ENCODE data around the gene HMCN2.
"Not testable (repeated sequence)": the region's sequence is repeated elsewhere in the genome, so short reads cannot be mapped to it uniquely, and the experiment has no call there.

HMCN2 gene

GRCh38 chr9:130336027-130336610 is 70.6 kb downstream of the HMCN2 start:
- peak; percentile 16 for DNase-seq (ENCODE audit: low read depth)
- no peak overlapping the region for H3K4me3 ChIP-seq (replicated peaks; ENCODE audit: low read depth, low read length)
- TF ChIP-seq, protein P1, sequence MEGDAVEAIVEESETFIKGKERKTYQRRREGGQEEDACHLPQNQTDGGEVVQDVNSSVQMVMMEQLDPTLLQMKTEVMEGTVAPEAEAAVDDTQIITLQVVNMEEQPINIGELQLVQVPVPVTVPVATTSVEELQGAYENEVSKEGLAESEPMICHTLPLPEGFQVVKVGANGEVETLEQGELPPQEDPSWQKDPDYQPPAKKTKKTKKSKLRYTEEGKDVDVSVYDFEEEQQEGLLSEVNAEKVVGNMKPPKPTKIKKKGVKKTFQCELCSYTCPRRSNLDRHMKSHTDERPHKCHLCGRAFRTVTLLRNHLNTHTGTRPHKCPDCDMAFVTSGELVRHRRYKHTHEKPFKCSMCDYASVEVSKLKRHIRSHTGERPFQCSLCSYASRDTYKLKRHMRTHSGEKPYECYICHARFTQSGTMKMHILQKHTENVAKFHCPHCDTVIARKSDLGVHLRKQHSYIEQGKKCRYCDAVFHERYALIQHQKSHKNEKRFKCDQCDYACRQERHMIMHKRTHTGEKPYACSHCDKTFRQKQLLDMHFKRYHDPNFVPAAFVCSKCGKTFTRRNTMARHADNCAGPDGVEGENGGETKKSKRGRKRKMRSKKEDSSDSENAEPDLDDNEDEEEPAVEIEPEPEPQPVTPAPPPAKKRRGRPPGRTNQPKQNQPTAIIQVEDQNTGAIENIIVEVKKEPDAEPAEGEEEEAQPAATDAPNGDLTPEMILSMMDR (IDR thresholded peaks at IDR 0.05; ENCODE audit: low read length, missing control alignments), result no peak

GRCh38 chr9:130336885-130337284 is 71.3 kb downstream of the HMCN2 start:
- no peak for DNase-seq (ENCODE audit: low read depth)

GRCh38 chr9:130337318-130337717 is 71.8 kb downstream of the HMCN2 start:
- TF ChIP-seq, protein P1 (IDR thresholded peaks at IDR 0.05; ENCODE audit: low read length, missing control alignments), result no peak
- no peak overlapping the region for H3K4me3 ChIP-seq (replicated peaks; ENCODE audit: low read depth, low read length)
- DNase-seq (ENCODE audit: low read depth), result no peak

More at GRCh38 chr9:130336885-130337284, 71.3 kb downstream of the HMCN2 start:
- TF ChIP-seq, protein P1 (IDR thresholded peaks at IDR 0.05; ENCODE audit: low read length, missing control alignments), result no peak
- no peak overlapping the region for H3K4me3 ChIP-seq (replicated peaks; ENCODE audit: low read depth, low read length)

GRCh38 chr9:130337784-130338380 is 72.3 kb downstream of the HMCN2 start:
- TF ChIP-seq, protein P1 (IDR thresholded peaks at IDR 0.05; ENCODE audit: low read length, missing control alignments), result no peak
- DNase-seq (ENCODE audit: low read depth), result no peak
- H3K4me3 ChIP-seq (replicated peaks; ENCODE audit: low read depth, low read length), result no peak overlapping the region

- H3K4me3 ChIP-seq (replicated peaks; ENCODE audit: low read depth, low read length); DNase-seq (ENCODE audit: low read depth): not testable (repeated sequence)
Measured at GRCh38 chr9:130338891-130339290, 73.3 kb downstream of the HMCN2 start.

DNA sequence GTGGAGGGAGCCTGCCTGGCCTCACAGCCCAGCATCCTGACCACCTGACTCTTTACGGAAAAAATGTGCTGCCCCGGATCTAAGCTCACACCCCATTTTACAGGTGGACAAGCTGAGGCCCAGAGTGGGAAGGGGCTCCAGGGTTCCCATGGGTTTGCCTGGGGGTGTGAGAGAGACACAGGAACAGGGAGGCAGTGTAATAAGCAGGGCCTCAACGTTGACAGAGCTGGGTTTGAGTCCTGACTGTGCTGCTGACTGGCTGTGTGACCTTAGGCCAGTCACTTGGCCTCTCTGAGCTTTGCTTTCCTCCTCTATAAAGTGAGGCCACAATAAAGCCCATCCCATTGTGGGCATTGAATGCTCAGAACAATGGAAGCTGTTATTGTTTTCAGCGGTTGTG is 73.7 kb downstream of the HMCN2 start:
- H3K4me3 ChIP-seq (replicated peaks; ENCODE audit: low read depth, low read length), result no peak overlapping the region
- TF ChIP-seq, protein P1 (IDR thresholded peaks at IDR 0.05; ENCODE audit: low read length, missing control alignments), result no peak
- DNase-seq (ENCODE audit: low read depth), result no peak

DNA sequence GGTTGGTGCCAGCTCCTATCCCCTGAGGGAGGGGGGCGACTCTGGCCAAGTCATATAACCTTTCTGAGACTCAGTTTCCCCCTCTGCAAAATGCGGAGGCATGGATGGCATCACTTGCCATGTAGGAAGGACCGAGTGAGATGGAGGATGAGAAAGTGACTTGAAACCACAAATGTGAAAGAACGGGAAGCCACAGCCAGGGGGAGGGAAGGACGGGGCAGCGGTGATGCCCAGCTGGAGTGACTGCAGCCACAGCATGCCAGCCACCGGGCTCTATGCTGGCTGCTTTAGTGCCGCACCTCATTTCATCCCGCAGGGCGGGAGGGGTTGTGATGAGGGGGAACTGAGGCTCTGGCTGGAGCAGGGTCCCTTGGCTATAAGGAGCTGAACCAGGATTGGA is 74.5 kb downstream of the HMCN2 start:
- TF ChIP-seq, protein P1 (IDR thresholded peaks at IDR 0.05; ENCODE audit: low read length, missing control alignments), result no peak

GRCh38 chr9:130340557-130340956 is 75.0 kb downstream of the HMCN2 start:
- H3K4me3 ChIP-seq (replicated peaks; ENCODE audit: low read depth, low read length); DNase-seq (ENCODE audit: low read depth): not testable (repeated sequence)

More for the DNA sequence above, 74.5 kb downstream of the HMCN2 start:
- H3K4me3 ChIP-seq (replicated peaks; ENCODE audit: low read depth, low read length), result no peak overlapping the region
- no peak for DNase-seq (ENCODE audit: low read depth)

Data from fibroblast of pulmonary artery (primary cell).